Loucy (cell line): ENCODE measurements around the gene PRMT2.

ENCODE experiments used
- H2AFZ ChIP-seq: fragments of 200-600 bp; sonication (generic); 2 replicates; pipeline ENCODE4 v1.6.0; 2016; ENCODE audit warnings: antibody characterized with exemption, mild to moderate bottlenecking, low read length, moderate library complexity
- H3F3A ChIP-seq: fragments of 200-600 bp; 2 replicates; pipeline ENCODE4 v1.6.0; 2016; ENCODE audit warnings: antibody characterized with exemption, low read depth, mild to moderate bottlenecking
- H3K27me3 ChIP-seq: fragments of 200-600 bp; sonication (generic); 2 replicates; pipeline ENCODE4 v1.6.1; 2014; ENCODE audit warnings: low read length, mild to moderate bottlenecking; ENCODE audit not compliant: insufficient read depth, poor library complexity, severe bottlenecking
- H3K36me3 ChIP-seq: fragments of 200-600 bp; sonication (generic); 2 replicates; pipeline ENCODE4 v1.6.1; 2016; ENCODE audit warnings: low read length; ENCODE audit not compliant: insufficient read depth
- H3K4me1 ChIP-seq: fragments of 200-600 bp; sonication (generic); 2 replicates; pipeline ENCODE4 v1.5.1; 2014; ENCODE audit warnings: low read length, mild to moderate bottlenecking; ENCODE audit not compliant: insufficient read depth, poor library complexity, severe bottlenecking
- H3K4me2 ChIP-seq: fragments of 200-600 bp; sonication (generic); 2 replicates; pipeline ENCODE4 v1.6.0; 2014; ENCODE audit warnings: antibody characterized with exemption, low read length, low read depth, mild to moderate bottlenecking; ENCODE audit not compliant: poor library complexity, severe bottlenecking
- H3K4me3 ChIP-seq: fragments of 200-600 bp; sonication (generic); 2 replicates; pipeline ENCODE4 v1.5.1; 2014; ENCODE audit warnings: low read length, mild to moderate bottlenecking, mixed read lengths; ENCODE audit not compliant: poor library complexity, severe bottlenecking
- H3K79me2 ChIP-seq: fragments of 200-600 bp; sonication (generic); 2 replicates; pipeline ENCODE4 v1.6.1; 2014; ENCODE audit warnings: low read length; ENCODE audit not compliant: insufficient read depth
- H3K9ac ChIP-seq: fragments of 200-600 bp; sonication (generic); 2 replicates; pipeline ENCODE4 v1.6.0; 2014; ENCODE audit warnings: mild to moderate bottlenecking, low read depth, low read length, moderate library complexity; ENCODE audit not compliant: poor library complexity, severe bottlenecking
- H3K9me2 ChIP-seq: fragments of 200-600 bp; sonication (generic); replicated peaks from 2 replicates; pipeline ENCODE4 v1.6.1; 2016; ENCODE audit warnings: low read depth, low read length, mixed read lengths
- H3K9me3 ChIP-seq: fragments of 200-600 bp; sonication (generic); 2 replicates; pipeline ENCODE4 v1.6.1; 2014; ENCODE audit warnings: mild to moderate bottlenecking, antibody characterized with exemption, low read length, low read depth; ENCODE audit not compliant: insufficient read depth
- H4K20me1 ChIP-seq: fragments of 200-600 bp; sonication (generic); 2 replicates; pipeline ENCODE4 v1.6.0; 2014; ENCODE audit warnings: antibody characterized with exemption, low read length, mild to moderate bottlenecking; ENCODE audit not compliant: insufficient read depth, poor library complexity, severe bottlenecking
- EZH2phosphoT487 ChIP-seq: fragments of 200-600 bp; IDR thresholded peaks from 2 replicates; pipeline ENCODE4 v1.6.1; 2018; ENCODE audit warnings: antibody characterized with exemption, mild to moderate bottlenecking, moderate library complexity, borderline replicate concordance
- TF ChIP-seq, protein P1 (sequence below): fragments of 200-600 bp; sonication (generic); conservative IDR thresholded peaks from 2 replicates; pipeline ENCODE4 v1.5.1; 2014; ENCODE audit warnings: mild to moderate bottlenecking, antibody characterized with exemption, low read length

PRMT2 gene

DNA sequence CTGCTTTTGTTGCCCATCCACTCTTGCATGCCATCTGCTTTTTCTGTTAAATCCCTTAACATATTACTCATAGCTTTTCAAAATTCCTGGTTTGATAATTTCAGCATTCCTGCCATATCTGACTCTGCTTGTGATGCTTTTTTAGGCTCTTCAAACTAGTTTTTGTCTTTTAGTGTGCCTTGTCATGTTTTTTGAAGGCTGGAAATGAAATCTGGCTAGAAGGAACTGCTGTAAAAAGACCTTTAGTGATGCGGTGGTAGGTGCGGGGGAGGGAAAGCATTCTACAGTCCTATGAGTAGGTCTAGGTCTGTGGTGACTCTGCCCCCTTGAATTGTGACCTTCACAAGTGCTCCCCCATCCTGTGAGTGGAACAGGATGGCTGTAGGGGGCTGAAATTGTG lies 15.6 kb upstream of the PRMT2 start:
- no peak for TF ChIP-seq EZH2phosphoT487
- TF ChIP-seq, protein P1, sequence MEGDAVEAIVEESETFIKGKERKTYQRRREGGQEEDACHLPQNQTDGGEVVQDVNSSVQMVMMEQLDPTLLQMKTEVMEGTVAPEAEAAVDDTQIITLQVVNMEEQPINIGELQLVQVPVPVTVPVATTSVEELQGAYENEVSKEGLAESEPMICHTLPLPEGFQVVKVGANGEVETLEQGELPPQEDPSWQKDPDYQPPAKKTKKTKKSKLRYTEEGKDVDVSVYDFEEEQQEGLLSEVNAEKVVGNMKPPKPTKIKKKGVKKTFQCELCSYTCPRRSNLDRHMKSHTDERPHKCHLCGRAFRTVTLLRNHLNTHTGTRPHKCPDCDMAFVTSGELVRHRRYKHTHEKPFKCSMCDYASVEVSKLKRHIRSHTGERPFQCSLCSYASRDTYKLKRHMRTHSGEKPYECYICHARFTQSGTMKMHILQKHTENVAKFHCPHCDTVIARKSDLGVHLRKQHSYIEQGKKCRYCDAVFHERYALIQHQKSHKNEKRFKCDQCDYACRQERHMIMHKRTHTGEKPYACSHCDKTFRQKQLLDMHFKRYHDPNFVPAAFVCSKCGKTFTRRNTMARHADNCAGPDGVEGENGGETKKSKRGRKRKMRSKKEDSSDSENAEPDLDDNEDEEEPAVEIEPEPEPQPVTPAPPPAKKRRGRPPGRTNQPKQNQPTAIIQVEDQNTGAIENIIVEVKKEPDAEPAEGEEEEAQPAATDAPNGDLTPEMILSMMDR, result no peak
- Histone ChIP-seq H3K36me3 (no peaks in the 10 kb centered on the region), H3K27me3 (no peaks in the 10 kb centered on the region), H3K4me2 (no peak overlapping the region), H3K9me3 (no peaks in the 10 kb centered on the region), H3K4me3 (no peak overlapping the region), H4K20me1 (no peaks in the 10 kb centered on the region), H3K9me2 (no peaks in the 10 kb centered on the region), H3F3A (0 out of 2 replicates have a peak, but pooled peaks cover 3% of the 10 kb centered on the region), H3K4me1 (peaks cover 45% of the 10 kb centered on the region), H3K79me2 (no peaks in the 10 kb centered on the region), H3K9ac (no peak overlapping the region), H2AFZ (no peak overlapping the region)

DNA sequence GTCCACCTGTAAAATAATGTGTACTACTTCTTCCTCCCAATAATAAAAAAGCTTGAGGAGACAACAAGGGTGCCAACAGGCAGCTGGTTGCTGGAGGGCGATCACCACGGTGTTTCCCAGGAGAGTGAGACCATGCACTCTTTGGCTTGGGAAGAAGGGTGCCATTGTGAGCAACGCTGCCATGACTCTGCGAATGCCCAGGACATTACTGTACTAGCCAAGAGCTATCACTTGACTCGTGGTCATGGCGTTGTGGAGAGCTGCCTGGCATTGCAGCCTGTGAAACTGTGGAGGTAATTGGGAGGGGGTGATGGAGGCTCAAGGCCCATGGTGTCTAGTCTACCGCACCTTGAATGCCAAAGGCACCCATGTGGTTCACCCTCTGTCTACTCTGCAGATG lies 14.6 kb upstream of the PRMT2 start:
- Histone ChIP-seq H3K79me2 (no peaks in the 10 kb centered on the region), H3K4me2 (no peak overlapping the region), H4K20me1 (no peaks in the 10 kb centered on the region), H3K36me3 (no peaks in the 10 kb centered on the region), H2AFZ (0 out of 2 replicates have a peak overlapping the region, but pooled peaks have one; percentile 2), H3K4me3 (no peak overlapping the region), H3K9me2 (no peaks in the 10 kb centered on the region), H3F3A (0 out of 2 replicates have a peak, but pooled peaks cover 3% of the 10 kb centered on the region), H3K9ac (no peak overlapping the region), H3K9me3 (peaks cover 4% of the 10 kb centered on the region; the same call in 1 of the 2 replicates), H3K27me3 (no peaks in the 10 kb centered on the region), H3K4me1 (peaks cover 45% of the 10 kb centered on the region)
- no peak for TF ChIP-seq EZH2phosphoT487
- TF ChIP-seq, protein P1, result no peak

DNA sequence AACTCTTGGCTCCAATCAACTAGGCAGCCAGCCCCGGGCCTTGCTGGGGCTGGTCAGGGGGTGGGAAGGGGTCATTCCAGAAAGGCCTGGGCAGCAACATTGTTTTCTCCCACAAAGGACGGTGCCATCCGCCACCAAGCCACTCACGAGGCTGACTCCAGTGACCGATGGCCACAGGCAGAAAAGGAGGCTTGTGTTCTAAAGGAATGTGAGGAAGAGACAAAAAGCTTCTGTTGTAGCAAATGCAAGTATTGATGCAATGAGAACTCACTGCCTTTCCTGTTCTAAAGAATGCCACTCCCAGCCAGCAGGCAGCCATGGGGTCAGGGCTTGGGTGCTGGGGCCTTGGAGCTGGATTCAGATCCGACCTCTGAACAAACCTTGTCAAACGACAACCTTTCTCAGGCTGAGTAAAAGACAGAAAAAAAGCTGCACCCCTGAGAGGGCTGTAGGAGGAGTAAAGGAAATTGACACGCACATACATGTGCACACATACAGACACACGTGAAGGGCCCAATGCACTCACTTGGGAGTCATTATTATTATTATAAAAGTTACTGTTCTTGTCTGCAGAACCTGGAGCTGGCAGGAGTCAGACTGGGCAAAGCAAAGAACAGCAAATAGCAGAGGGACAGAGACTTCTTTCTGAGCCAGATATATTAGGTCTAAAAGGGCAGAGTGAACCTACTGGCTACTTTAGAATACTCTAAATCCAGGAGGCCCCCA lies 13.9 kb upstream of the PRMT2 start:
- Histone ChIP-seq H3K27me3 (no peaks in the 10 kb centered on the region), H3K4me2 (peak overlapping the region; percentile 60), H3K4me1 (peaks cover 45% of the 10 kb centered on the region), H3K36me3 (no peaks in the 10 kb centered on the region), H3K4me3 (peak overlapping the region; percentile 47), H3K79me2 (no peaks in the 10 kb centered on the region), H2AFZ (peak overlapping the region; percentile 77), H3K9ac (peak overlapping the region; percentile 47), H3K9me3 (peaks cover 12% of the 10 kb centered on the region; the same call in 1 of the 2 replicates), H4K20me1 (no peaks in the 10 kb centered on the region), H3K9me2 (no peaks in the 10 kb centered on the region), H3F3A (0 out of 2 replicates have a peak, but pooled peaks cover 3% of the 10 kb centered on the region)
- no peak for TF ChIP-seq EZH2phosphoT487
- TF ChIP-seq, protein P1, result no peak
